HepG2 (cell line): Measurements from ENCODE around the gene STK11. TPM values are rescaled to one million over a fixed set of nuclear protein-coding genes. Genes with fewer than 3 reads are reported as not detected.

Experiments
- AKAP8 ChIP-seq: sonication (generic); formaldehyde crosslinking; IDR thresholded peaks from 2 replicates; pipeline ENCODE4 v1.5.1; 2020; ENCODE audit warnings: mild to moderate bottlenecking, missing genetic modification reagents
- ARNT ChIP-seq: fragments of 450-650 bp; IDR thresholded peaks from 2 replicates; pipeline ENCODE4 v1.6.1; 2017
- ARNTL ChIP-seq: sonication (generic); formaldehyde crosslinking; IDR thresholded peaks from 2 replicates; pipeline ENCODE4 v1.4.0; 2020; ENCODE audit warnings: mild to moderate bottlenecking, missing genetic modification reagents
- ATF1 ChIP-seq: IDR thresholded peaks from 2 replicates; pipeline ENCODE4 v1.6.1; 2016; ENCODE audit warnings: mild to moderate bottlenecking, control low read depth
- ATF3 ChIP-seq: sonication (generic); formaldehyde crosslinking; IDR thresholded peaks from 2 replicates; pipeline ENCODE4 v1.4.0; 2020; ENCODE audit warnings: missing genetic modification reagents
- ATF4 ChIP-seq, 2 experiments: fragments of 450-650 bp in 1 of 2; sonication (generic) in 1 of 2; formaldehyde crosslinking; IDR thresholded peaks; 2 replicates each; pipeline versions ENCODE4 v1.5.0 to v1.8.0; 2020 to 2022; ENCODE audit warnings: mild to moderate bottlenecking in 1 of 2, missing genetic modification reagents in 1 of 2
- ATF7 ChIP-seq, 2 experiments: fragments of 450-650 bp in 1 of 2; sonication (generic) in 1 of 2; formaldehyde crosslinking in 1 of 2; IDR thresholded peaks; 2 replicates each; pipeline versions ENCODE4 v1.4.0 to v1.6.1; 2016 to 2020; ENCODE audit warnings: antibody characterized with exemption in 1 of 2, mild to moderate bottlenecking in 1 of 2, missing genetic modification reagents in 1 of 2
- FOXO1 ChIP-seq: sonication (generic); formaldehyde crosslinking; IDR thresholded peaks from 2 replicates; pipeline ENCODE4 v1.4.0; 2020; ENCODE audit warnings: missing genetic modification reagents
- ZKSCAN8 ChIP-seq: IDR thresholded peaks from 2 replicates; pipeline ENCODE4 v1.6.1; 2016; ENCODE audit warnings: borderline replicate concordance, missing genetic modification reagents, missing compliant biosample characterization
- polyA plus RNA-seq, 8 experiments: library from polyadenylated mRNA; depleted of rRNA in 3 of 8; stranded (reverse) in 7 of 8; unstranded in 1 of 8; fragments of >200 nt; fragmentation: Illumina TruSeq in 4 of 8; extraction: Trizol in 4 of 8; gene quantifications; 2 replicates each; pipeline versions ENCODE4 v1.2.1 to v1.2.3, GENCODE V29; 2011 to 2016; ENCODE audit warnings: low read depth in 4 of 8, missing spikeins in 1 of 8, mixed read lengths in 1 of 8; ENCODE audit not compliant: insufficient read depth in 1 of 8
- total RNA-seq, 5 experiments: library from RNA; depleted of rRNA; stranded (reverse); fragments of >200 nt; fragmentation: Illumina TruSeq; extraction: Trizol; gene quantifications; 2 replicates each; pipeline ENCODE4 v1.2.3, GENCODE V29; 2016; ENCODE audit warnings: low read depth in 1 of 5
- TF ChIP-seq, protein P1 (sequence below): sonication (generic); formaldehyde crosslinking; IDR thresholded peaks from 2 replicates; pipeline ENCODE4 v1.9.0; 2022; ENCODE audit warnings: low read depth, missing genetic modification reagents
- TF ChIP-seq, protein P2 (sequence below): sonication (generic); formaldehyde crosslinking; IDR thresholded peaks from 2 replicates; pipeline ENCODE4 v1.4.0; 2020; ENCODE audit warnings: mild to moderate bottlenecking, missing genetic modification reagents

The STK11 gene
- total and polyA plus RNA-seq, 2 of the 13 experiments (the other 11 are each of a cell fraction or from before 2014, with no cell fraction given), result 27.5 to 43.6 TPM

DNA sequence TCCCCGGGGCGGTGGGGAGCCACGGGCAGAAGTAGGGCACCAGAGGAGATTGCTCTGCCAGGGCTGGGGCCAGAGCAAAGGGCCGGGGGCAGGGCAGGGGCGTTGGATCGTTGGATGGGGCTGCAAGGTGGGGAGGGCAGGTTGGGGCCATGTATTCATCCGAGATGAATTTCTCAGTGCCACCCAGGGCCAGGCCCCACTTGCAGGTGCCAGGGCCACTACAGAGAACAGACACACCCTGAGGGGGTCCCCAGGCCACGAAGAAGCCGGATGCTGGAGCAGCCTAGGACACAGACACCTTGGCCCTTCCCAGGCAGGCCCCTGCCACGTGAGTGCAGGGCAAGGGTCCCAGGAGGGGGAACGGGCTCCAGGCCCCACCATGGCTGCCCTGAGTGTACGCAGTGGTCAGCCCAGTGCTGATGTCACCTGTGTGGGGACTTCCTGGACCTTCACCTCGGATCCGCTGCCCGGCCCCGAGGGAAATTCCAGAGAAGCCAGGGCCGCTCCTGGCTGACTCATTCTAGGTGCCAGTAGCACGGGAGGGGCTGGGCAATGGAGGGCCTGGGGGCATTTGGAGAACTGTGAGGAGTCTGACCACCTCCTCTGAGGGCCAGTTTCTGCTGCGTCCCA lies 21.9 kb upstream of the STK11 start (continued):
- TF ChIP-seq ATF7 (IDR thresholded peaks at IDR 0.05) (peak; percentile 31; the same call in 1 of the 2 replicates), ATF7 (CRISPR knock-in tag; IDR thresholded peaks at IDR 0.05) (no peak), ATF4 (CRISPR knock-in tag; IDR thresholded peaks at IDR 0.05) (0 out of 4 replicates have a peak, but pooled peaks of 1 of the 2 experiments have one; percentile 24), ATF1 (CRISPR knock-in tag) (0 out of 2 replicates have a peak, but pooled peaks have one; percentile 22), ZKSCAN8 (0 out of 2 replicates have a peak, but pooled peaks have one; percentile 28), AKAP8 (CRISPR knock-in tag) (0 out of 2 replicates have a peak, but pooled peaks have one; percentile 48), ARNT (no peak), ATF3 (CRISPR knock-in tag) (peak; percentile 90), FOXO1 (CRISPR knock-in tag) (peak; percentile 28; the same call in 1 of the 2 replicates), ARNTL (CRISPR knock-in tag) (peak; percentile 73)
- TF ChIP-seq, protein P1, sequence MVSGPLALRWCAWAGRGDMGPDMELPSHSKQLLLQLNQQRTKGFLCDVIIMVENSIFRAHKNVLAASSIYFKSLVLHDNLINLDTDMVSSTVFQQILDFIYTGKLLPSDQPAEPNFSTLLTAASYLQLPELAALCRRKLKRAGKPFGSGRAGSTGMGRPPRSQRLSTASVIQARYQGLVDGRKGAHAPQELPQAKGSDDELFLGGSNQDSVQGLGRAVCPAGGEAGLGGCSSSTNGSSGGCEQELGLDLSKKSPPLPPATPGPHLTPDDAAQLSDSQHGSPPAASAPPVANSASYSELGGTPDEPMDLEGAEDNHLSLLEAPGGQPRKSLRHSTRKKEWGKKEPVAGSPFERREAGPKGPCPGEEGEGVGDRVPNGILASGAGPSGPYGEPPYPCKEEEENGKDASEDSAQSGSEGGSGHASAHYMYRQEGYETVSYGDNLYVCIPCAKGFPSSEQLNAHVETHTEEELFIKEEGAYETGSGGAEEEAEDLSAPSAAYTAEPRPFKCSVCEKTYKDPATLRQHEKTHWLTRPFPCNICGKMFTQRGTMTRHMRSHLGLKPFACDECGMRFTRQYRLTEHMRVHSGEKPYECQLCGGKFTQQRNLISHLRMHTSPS (CRISPR knock-in tag), result peak; percentile 78; the same call in 1 of the 2 replicates
- TF ChIP-seq, protein P2, sequence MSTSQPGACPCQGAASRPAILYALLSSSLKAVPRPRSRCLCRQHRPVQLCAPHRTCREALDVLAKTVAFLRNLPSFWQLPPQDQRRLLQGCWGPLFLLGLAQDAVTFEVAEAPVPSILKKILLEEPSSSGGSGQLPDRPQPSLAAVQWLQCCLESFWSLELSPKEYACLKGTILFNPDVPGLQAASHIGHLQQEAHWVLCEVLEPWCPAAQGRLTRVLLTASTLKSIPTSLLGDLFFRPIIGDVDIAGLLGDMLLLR (CRISPR knock-in tag), result 0 out of 2 replicates have a peak, but pooled peaks have one; percentile 27
